GM12872 (cell line): Measurements from ENCODE around the gene RAB11FIP5.

ENCODE experiments used
- TF ChIP-seq, protein P1 (sequence below): IDR thresholded peaks from 3 replicates; pipeline ENCODE4 v1.5.1; 2011; ENCODE audit warnings: low read depth, mild to moderate bottlenecking, low read length, moderate library complexity; ENCODE audit not compliant: insufficient read depth

RAB11FIP5 gene

DNA sequence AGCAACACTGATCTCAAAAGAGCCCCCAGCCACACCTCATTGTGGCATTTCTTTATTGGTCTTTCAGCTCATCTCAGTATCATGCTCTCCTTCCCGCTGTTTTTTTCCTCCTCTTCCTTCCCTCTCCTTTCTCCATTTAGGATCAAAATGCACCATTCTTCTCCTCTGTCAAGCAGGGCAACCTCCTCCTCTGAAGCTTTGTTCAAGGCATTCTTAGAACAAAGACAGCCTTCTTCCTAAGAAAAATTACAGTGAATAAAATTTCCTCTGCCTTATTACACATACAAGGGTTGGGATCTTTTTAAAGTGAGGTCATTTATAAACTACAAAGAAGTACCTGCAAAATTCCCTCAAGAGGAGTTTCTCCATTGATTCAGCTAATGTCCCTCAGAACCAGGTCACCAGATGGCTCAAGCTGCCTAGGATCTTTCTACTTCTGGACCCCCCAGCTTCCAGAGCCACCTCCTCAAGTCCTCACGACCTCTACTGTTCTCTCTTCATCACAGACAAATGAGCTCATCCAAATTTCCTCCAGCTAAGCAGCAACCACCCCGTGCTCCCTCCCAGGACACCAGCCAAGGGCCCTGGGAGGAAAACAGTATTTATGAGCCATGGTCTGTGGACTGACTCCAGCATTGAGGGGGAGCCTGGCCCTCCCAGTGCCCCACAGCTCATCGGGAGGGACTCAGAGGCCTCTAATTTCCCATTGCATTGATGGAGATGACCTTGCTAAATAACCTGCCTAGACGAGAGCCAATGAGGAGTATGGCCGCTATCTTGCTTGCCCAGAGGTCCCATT, 59.2 kb downstream of the RAB11FIP5 start:
- TF ChIP-seq, protein P1, sequence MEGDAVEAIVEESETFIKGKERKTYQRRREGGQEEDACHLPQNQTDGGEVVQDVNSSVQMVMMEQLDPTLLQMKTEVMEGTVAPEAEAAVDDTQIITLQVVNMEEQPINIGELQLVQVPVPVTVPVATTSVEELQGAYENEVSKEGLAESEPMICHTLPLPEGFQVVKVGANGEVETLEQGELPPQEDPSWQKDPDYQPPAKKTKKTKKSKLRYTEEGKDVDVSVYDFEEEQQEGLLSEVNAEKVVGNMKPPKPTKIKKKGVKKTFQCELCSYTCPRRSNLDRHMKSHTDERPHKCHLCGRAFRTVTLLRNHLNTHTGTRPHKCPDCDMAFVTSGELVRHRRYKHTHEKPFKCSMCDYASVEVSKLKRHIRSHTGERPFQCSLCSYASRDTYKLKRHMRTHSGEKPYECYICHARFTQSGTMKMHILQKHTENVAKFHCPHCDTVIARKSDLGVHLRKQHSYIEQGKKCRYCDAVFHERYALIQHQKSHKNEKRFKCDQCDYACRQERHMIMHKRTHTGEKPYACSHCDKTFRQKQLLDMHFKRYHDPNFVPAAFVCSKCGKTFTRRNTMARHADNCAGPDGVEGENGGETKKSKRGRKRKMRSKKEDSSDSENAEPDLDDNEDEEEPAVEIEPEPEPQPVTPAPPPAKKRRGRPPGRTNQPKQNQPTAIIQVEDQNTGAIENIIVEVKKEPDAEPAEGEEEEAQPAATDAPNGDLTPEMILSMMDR: no peak

DNA sequence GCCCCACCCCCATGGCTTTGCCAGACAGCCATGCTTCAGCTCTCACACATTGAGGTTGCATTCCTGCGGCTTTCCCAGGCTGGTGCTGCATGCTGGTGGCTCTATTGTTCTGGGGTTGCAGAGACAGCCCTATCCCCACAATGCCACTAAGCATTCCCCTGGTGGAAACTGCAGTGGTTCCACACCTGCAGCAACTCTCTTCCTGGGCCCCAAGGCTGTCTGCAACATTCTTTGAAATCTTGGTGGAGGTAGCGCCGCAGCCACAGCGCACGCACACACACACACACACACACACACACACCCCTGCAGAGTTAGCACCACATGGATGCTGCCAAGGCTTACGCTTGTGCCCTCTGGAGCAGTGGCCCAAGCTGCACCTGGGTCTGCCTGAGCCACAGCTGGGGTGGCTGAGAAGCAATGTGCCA, 62.6 kb downstream of the RAB11FIP5 start:
- TF ChIP-seq, protein P1: no peak

DNA sequence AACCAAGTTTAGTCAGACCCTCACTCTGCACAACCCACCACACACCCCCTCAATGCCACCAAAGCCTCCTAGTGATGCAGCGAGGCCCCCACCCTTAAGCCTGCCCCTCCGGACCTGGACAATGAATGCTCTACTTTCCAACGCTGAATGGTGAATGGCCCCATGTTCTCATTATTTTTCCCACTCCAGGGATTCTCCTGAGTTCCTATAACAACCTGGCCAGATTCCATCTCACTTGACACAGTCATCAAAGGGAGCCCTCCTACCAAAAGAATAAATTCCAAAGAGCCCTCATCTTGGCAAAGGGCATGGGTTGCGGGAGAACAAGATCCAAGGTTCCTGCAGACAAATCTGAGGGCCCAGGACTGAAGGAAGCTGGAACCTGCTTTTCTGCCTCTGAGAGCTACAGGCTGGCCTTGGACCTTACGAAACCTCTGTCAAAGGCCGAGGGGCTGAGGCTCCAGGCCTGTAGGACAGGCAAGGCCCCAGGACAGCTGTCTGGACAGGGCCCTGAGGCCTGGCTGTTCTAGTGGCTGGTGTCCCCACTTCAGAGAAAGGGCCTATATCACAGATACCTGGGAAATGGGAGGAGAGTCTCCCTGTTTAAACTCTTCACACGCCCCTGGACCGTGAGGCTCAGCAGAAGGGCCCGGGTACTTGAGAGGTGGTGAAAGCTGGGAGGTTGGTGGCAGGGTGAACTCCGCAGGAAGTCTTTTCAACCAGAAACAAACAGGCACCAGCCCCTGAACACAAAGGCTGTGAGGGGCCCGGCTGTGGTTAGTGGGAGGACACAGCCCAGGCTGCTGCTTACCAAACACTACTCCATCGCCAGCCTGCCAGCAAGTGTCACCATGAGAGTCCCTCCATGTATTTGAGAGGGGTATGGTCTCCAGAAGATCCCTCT, 68.6 kb downstream of the RAB11FIP5 start:
- TF ChIP-seq, protein P1: no peak

DNA sequence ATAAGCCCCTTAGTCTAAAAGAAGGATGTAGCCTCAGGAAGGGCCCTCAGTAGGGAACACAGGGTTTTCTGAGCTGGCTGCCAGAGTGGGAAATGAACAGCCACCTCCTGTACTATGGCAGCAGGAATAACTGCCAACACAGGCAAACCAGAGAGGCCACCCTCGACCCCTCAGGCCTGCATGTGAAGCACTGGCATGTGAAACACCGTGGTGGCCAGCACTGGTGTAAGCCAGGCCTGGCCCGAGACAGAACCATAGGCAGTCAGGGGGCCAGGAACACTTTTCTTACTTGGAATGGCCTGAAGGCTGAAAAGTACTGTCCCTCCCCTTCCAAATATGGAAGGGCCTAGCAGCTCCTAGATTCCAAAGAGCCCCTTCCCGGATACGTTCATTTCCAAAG, 69.5 kb downstream of the RAB11FIP5 start:
- TF ChIP-seq, protein P1: no peak

DNA sequence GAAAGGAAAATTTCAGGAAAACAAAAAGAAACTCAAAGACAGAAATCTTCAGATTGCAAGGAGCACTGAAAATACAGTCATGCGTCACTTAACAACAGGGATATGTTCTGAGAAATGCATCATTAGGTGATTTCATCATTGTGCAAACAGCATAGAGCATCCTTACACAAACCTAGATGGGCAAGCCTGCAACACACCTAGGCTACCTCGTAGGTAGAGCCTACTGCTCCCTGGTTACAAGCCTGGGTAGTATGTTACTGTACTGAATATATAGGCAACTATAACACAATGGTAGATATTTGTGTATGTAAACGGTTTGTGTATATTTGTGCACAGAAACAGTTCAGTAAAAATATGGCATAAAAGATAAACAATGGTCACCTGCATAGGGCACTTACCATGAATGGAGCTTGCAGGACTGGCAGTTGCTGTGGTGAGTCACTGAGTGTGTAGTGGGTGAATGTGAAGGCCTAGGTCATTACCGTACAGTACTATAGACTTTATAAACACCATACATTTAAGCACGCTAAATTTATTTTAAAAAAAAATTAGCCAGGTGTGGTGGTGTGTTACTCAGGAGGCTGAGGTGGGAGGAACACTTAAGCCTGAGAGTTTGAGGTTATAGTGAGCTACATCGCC, 74.7 kb downstream of the RAB11FIP5 start:
- TF ChIP-seq, protein P1: no peak

DNA sequence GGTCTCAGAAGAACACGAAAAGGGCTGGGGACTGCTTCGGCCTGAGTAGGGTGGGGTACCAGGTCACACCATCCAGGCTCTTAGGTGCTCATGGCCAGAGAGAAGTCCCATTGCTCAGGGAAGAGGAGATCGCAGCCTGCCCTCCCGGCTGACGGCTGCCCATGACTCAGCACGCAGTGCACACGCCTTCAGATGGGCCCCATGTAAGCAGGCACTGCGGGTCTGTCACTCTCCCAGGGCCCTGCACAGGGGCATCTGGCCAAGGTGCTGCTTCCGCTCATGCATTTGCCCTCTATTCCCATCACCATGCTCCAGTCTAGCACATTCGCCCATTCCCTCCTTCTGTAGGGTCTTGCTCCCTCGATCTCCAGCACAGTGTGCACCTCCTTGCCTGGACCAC, 76.0 kb downstream of the RAB11FIP5 start:
- TF ChIP-seq, protein P1: no peak
